AG04449 (cell line): ENCODE data around the gene BCAS3.

ENCODE experiments used
- CTCF ChIA-PET: fragments of 350-600 bp; formaldehyde crosslinking; extraction: SDS; loops from one replicate; lab custom pipeline; 2021; ENCODE audit warnings: antibody characterized with exemption; lab: Yijun Ruan, JAX
- POLR2A ChIA-PET: fragments of 400-600, 350-600 bp; formaldehyde crosslinking; extraction: SDS; loops from one replicate; lab custom pipeline; 2020; ENCODE audit warnings: antibody characterized with exemption, inconsistent platforms; lab: Yijun Ruan, JAX
- DNase-seq: peaks from one replicate; pipeline ENCODE4 v3.0.0-alpha.2; 2010; ENCODE audit warnings: low read depth, low spot score
- H3K4me3 ChIP-seq: 2 replicates; pipeline ENCODE4 v1.5.1; 2011; ENCODE audit warnings: low read depth, mild to moderate bottlenecking, control low read depth, low read length
- CTCF ChIP-seq: IDR thresholded peaks from one replicate; pipeline ENCODE4 v1.5.1; 2011; ENCODE audit warnings: mild to moderate bottlenecking, moderate library complexity, low read length, control low read depth, inconsistent platforms; ENCODE audit not compliant: insufficient read depth; ENCODE audit errors: missing control alignments

BCAS3 gene

GRCh38 chr17:61386251-61386650 lies 708.6 kb downstream of the BCAS3 start:
- no peak overlapping the region for H3K4me3 ChIP-seq
- ChIA-PET POLR2A (no interaction called here), CTCF (interaction anchor here (0.9 to 1.5 kb wide), 5 partner anchors 7 to 416 kb away, joined by 3 to 6 read pairs (median 4); no protein-coding TSS in a partner anchor)
- TF ChIP-seq CTCF = no peak
- DNase-seq = no peak

GRCh38 chr17:61387011-61387410 lies 709.4 kb downstream of the BCAS3 start:
- POLR2A ChIA-PET = no interaction called here
- CTCF ChIA-PET = interaction anchor here (0.7 to 1.5 kb wide), 6 partner anchors 9 to 387 kb away, joined by 3 to 5 read pairs (median 4); no protein-coding TSS in a partner anchor
- TF ChIP-seq CTCF = no peak
- no peak for DNase-seq
- no peak overlapping the region for H3K4me3 ChIP-seq

- ChIA-PET POLR2A (no interaction called here), CTCF (interaction anchor here (0.7 to 1.5 kb wide), 6 partner anchors 8 to 387 kb away, joined by 3 to 5 read pairs (median 4); no protein-coding TSS in a partner anchor)
- H3K4me3 ChIP-seq = no peak overlapping the region
- no peak for TF ChIP-seq CTCF
- DNase-seq = no peak
Observed at GRCh38 chr17:61387511-61388305, 710.1 kb downstream of the BCAS3 start.

- TF ChIP-seq CTCF = no peak
- ChIA-PET POLR2A (no interaction called here), CTCF (interaction anchor here (1.0 to 7.0 kb wide), 10 partner anchors 7 to 388 kb away, joined by 3 to 54 read pairs (median 6); no protein-coding TSS in a partner anchor)
- H3K4me3 ChIP-seq = no peak overlapping the region
- no peak for DNase-seq
Observed at GRCh38 chr17:61388561-61389356, 711.1 kb downstream of the BCAS3 start.

GRCh38 chr17:61389670-61390478 lies 712.2 kb downstream of the BCAS3 start:
- CTCF ChIA-PET = interaction anchor here (0.6 to 7.0 kb wide), 46 partner anchors 9 to 704 kb away, joined by 3 to 54 read pairs (median 5); partner anchors contain the start of gene TBX2
- DNase-seq = no peak
- H3K4me3 ChIP-seq = no peak overlapping the region
- POLR2A ChIA-PET = no interaction called here
- TF ChIP-seq CTCF = peak; percentile 97
